Esophagus squamous epithelium (tissue), 4 donors: ENCODE data around the gene SMARCA1.

Experiments
- POLR2A ChIP-seq, 4 donors: fragments of 450-650 bp; IDR thresholded peaks; one replicate each; pipeline ENCODE4 v1.6.1; 2017; ENCODE audit warnings: antibody characterized with exemption in 4 of 4, mild to moderate bottlenecking in 4 of 4, moderate library complexity in 3 of 4
- TF ChIP-seq, protein P1 (sequence below), 6 experiments: fragments of 450-650 bp in 4 of 6; fragments of 200-600 bp in 2 of 6; sonication (generic) in 2 of 6; IDR thresholded peaks; one replicate each; pipeline ENCODE4 v1.5.1; 2016 to 2019; ENCODE audit warnings: antibody characterized with exemption in 6 of 6, mild to moderate bottlenecking in 4 of 6, moderate library complexity in 4 of 6

DNA sequence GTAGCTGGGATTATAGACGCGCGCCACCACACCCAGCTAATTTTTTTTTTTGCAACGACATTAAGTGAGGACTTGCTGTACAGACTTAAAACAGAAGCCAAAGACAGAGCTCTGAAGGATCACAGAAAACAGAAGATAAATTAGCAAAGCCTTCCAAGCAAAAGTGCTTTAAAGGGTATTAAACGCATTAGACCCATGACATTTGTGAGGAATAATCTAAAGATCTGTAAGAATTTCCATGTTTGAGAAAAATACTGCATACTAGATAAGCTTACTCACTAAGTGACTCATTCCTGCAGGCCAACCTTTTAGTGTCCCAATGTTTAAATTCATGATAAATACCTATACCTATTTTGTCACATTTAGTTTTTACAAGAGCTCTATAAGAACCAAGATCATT is 27.4 kb downstream of the SMARCA1 start:
- TF ChIP-seq, protein P1, sequence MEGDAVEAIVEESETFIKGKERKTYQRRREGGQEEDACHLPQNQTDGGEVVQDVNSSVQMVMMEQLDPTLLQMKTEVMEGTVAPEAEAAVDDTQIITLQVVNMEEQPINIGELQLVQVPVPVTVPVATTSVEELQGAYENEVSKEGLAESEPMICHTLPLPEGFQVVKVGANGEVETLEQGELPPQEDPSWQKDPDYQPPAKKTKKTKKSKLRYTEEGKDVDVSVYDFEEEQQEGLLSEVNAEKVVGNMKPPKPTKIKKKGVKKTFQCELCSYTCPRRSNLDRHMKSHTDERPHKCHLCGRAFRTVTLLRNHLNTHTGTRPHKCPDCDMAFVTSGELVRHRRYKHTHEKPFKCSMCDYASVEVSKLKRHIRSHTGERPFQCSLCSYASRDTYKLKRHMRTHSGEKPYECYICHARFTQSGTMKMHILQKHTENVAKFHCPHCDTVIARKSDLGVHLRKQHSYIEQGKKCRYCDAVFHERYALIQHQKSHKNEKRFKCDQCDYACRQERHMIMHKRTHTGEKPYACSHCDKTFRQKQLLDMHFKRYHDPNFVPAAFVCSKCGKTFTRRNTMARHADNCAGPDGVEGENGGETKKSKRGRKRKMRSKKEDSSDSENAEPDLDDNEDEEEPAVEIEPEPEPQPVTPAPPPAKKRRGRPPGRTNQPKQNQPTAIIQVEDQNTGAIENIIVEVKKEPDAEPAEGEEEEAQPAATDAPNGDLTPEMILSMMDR (IDR thresholded peaks at IDR 0.05) = no peak
- no peak for TF ChIP-seq POLR2A (IDR thresholded peaks at IDR 0.05)
